HepG2 (cell line): Measurements from ENCODE around the gene CDC42BPG. TPM values are rescaled to one million over a fixed set of nuclear protein-coding genes. Genes with fewer than 3 reads are reported as not detected.

ENCODE experiments used
- AKAP8 ChIP-seq: sonication (generic); formaldehyde crosslinking; IDR thresholded peaks from 2 replicates; pipeline ENCODE4 v1.5.1; 2020; ENCODE audit warnings: mild to moderate bottlenecking, missing genetic modification reagents
- DMAP1 ChIP-seq: IDR thresholded peaks from 2 replicates; pipeline ENCODE4 v1.6.1; 2016
- DRAP1 ChIP-seq: IDR thresholded peaks from 2 replicates; pipeline ENCODE4 v1.6.1; 2016; ENCODE audit warnings: missing genetic modification reagents, missing compliant biosample characterization
- FIP1L1 ChIP-seq: fragments of 200-400 bp; formaldehyde crosslinking; IDR thresholded peaks from 2 replicates; pipeline ENCODE4 v1.6.1; 2018; ENCODE audit warnings: low read depth, mild to moderate bottlenecking, low read length, moderate library complexity, borderline replicate concordance; ENCODE audit not compliant: insufficient read depth
- FOXC1 ChIP-seq: sonication (generic); formaldehyde crosslinking; IDR thresholded peaks from 2 replicates; pipeline ENCODE4 v1.8.0; 2022; ENCODE audit warnings: mild to moderate bottlenecking, missing genetic modification reagents, borderline replicate concordance
- HMG20A ChIP-seq: IDR thresholded peaks from 2 replicates; pipeline ENCODE4 v1.6.1; 2016; ENCODE audit warnings: borderline replicate concordance
- MEIS2 ChIP-seq: sonication (generic); formaldehyde crosslinking; IDR thresholded peaks from 2 replicates; pipeline ENCODE4 v1.9.0; 2021; ENCODE audit warnings: mild to moderate bottlenecking, missing genetic modification reagents
- NCOA2 ChIP-seq: sonication (generic); formaldehyde crosslinking; IDR thresholded peaks from 2 replicates; pipeline ENCODE4 v1.8.0; 2022; ENCODE audit warnings: inconsistent platforms
- SOX13 ChIP-seq, 3 experiments: fragments of 450-650 bp in 1 of 3; sonication (generic) in 1 of 3; formaldehyde crosslinking in 1 of 3; IDR thresholded peaks in 2 of 3; conservative IDR thresholded peaks in 1 of 3; 2 replicates each; pipeline versions ENCODE4 v1.5.0 to v1.6.1; 2016 to 2020; ENCODE audit warnings: antibody characterized with exemption in 1 of 3, mild to moderate bottlenecking in 1 of 3, missing compliant biosample characterization in 1 of 3, missing genetic modification reagents in 1 of 3, moderate library complexity in 1 of 3
- SOX6 ChIP-seq, 2 experiments: fragments of 450-650 bp in 1 of 2; sonication (generic) in 1 of 2; formaldehyde crosslinking in 1 of 2; IDR thresholded peaks; 2 replicates each; pipeline versions ENCODE4 v1.4.0 to v1.6.1; 2017 to 2020; ENCODE audit warnings: antibody characterized with exemption in 1 of 2, mild to moderate bottlenecking in 1 of 2, missing genetic modification reagents in 1 of 2
- SSRP1 ChIP-seq: IDR thresholded peaks from 2 replicates; pipeline ENCODE4 v1.6.1; 2016; ENCODE audit warnings: control low read depth
- TBX2 ChIP-seq: sonication (generic); formaldehyde crosslinking; IDR thresholded peaks from 2 replicates; pipeline ENCODE4 v1.5.0; 2020; ENCODE audit warnings: missing genetic modification reagents, mild to moderate bottlenecking, borderline replicate concordance
- TOE1 ChIP-seq: sonication (generic); formaldehyde crosslinking; IDR thresholded peaks from 2 replicates; pipeline ENCODE4 v1.4.0; 2020; ENCODE audit warnings: mild to moderate bottlenecking, missing genetic modification reagents
- ZBTB1 ChIP-seq: sonication (generic); formaldehyde crosslinking; IDR thresholded peaks from 2 replicates; pipeline ENCODE4 v1.4.0; 2020; ENCODE audit warnings: missing genetic modification reagents, borderline replicate concordance
- ZBTB40 ChIP-seq, 2 experiments: fragments of 450-650 bp in 1 of 2; sonication (generic) in 1 of 2; formaldehyde crosslinking in 1 of 2; IDR thresholded peaks; 2 replicates each; pipeline versions ENCODE4 v1.6.1 to v1.8.0; 2016 to 2022; ENCODE audit warnings: antibody characterized with exemption in 1 of 2, mild to moderate bottlenecking in 1 of 2, missing genetic modification reagents in 1 of 2
- ZFP62 ChIP-seq: sonication (generic); formaldehyde crosslinking; IDR thresholded peaks from 2 replicates; pipeline ENCODE4 v1.4.0; 2020; ENCODE audit warnings: missing genetic modification reagents
- ZNF292 ChIP-seq: sonication (generic); formaldehyde crosslinking; IDR thresholded peaks from 2 replicates; pipeline ENCODE4 v1.8.1; 2022; ENCODE audit warnings: mild to moderate bottlenecking, low read depth, missing genetic modification reagents, borderline replicate concordance
- ZNF83 ChIP-seq: sonication (generic); formaldehyde crosslinking; IDR thresholded peaks from 2 replicates; pipeline ENCODE4 v1.4.0; 2020; ENCODE audit warnings: missing genetic modification reagents, mild to moderate bottlenecking, borderline replicate concordance
- ZNF883 ChIP-seq: sonication (generic); formaldehyde crosslinking; IDR thresholded peaks from 2 replicates; pipeline ENCODE4 v1.5.1; 2020; ENCODE audit warnings: mild to moderate bottlenecking, missing genetic modification reagents; ENCODE audit errors: not compliant biosample characterization
- polyA plus RNA-seq, 8 experiments: library from polyadenylated mRNA; depleted of rRNA in 3 of 8; stranded (reverse) in 7 of 8; unstranded in 1 of 8; fragments of >200 nt; fragmentation: Illumina TruSeq in 4 of 8; extraction: Trizol in 4 of 8; gene quantifications; 2 replicates each; pipeline versions ENCODE4 v1.2.1 to v1.2.3, GENCODE V29; 2011 to 2016; ENCODE audit warnings: low read depth in 4 of 8, missing spikeins in 1 of 8, mixed read lengths in 1 of 8; ENCODE audit not compliant: insufficient read depth in 1 of 8
- total RNA-seq, 5 experiments: library from RNA; depleted of rRNA; stranded (reverse); fragments of >200 nt; fragmentation: Illumina TruSeq; extraction: Trizol; gene quantifications; 2 replicates each; pipeline ENCODE4 v1.2.3, GENCODE V29; 2016; ENCODE audit warnings: low read depth in 1 of 5

The CDC42BPG gene
- total and polyA plus RNA-seq, 2 of the 13 experiments (the other 11 are each of a cell fraction or from before 2014, with no cell fraction given), result 0.55 to 1.4 TPM

DNA sequence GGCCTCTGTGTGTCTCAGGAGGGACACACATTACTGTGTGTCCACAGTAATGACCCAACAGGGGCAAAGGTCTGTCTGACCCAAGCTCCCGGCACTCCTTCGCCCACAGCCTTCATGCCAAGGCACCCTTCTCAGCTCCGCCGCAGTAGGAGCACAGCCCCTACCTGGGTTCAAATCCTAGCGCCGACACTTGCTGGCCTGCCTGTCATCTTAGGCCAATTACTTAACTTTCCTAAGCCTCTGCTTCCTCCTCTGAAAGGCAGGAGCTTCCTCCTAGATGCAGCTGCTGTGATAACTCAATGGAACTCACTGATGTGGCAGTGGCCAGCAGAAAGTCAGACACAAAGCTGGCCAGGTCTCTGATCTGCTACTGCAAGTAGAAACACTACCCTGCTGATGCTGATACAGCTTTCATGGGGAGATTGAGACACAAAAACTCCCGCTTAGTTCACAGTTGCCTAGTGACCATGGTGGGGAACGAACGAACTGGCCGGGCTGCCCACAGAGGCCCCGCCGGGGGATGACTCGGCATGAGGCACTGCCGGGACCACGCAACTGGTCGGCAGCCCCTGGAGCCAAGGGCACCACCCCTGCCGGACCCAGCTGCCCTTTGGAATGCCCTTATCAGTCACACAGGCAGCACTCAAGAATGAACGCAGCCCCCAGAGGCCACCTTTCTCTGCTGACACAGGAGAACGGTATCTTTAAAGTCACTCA, 25.9 kb upstream of the CDC42BPG start (continued):
- 0 out of 2 replicates have a peak, but pooled peaks have one; percentile 7 for TF ChIP-seq DMAP1 (CRISPR knock-in tag)
- no peak for TF ChIP-seq ZBTB40 (IDR thresholded peaks at IDR 0.05)
- TF ChIP-seq ZBTB40 (CRISPR knock-in tag; IDR thresholded peaks at IDR 0.05), result no peak
- TF ChIP-seq SOX6 (IDR thresholded peaks at IDR 0.05), result no peak
- peak; percentile 38; the same call in 1 of the 2 replicates for TF ChIP-seq SOX6 (CRISPR knock-in tag; IDR thresholded peaks at IDR 0.05)
- no peak for TF ChIP-seq MEIS2 (CRISPR knock-in tag)
- TF ChIP-seq HMG20A, result no peak
- TF ChIP-seq FOXC1 (CRISPR knock-in tag), result no peak
- no peak for TF ChIP-seq TOE1 (CRISPR knock-in tag)
- no peak for TF ChIP-seq SOX13 (IDR thresholded peaks at IDR 0.05)
- TF ChIP-seq SOX13 (CRISPR knock-in tag; conservative IDR thresholded peaks at IDR 0.05 in 1 of 2, IDR thresholded peaks at IDR 0.05 in 1 of 2), result peak in 1 of 2 experiments; percentile 42; a peak in 1 of 4 replicates
- TF ChIP-seq FIP1L1, result no peak
- TF ChIP-seq ZFP62 (CRISPR knock-in tag), result no peak
- TF ChIP-seq DRAP1 (CRISPR knock-in tag), result no peak
- no peak; the same call in 1 of the 2 replicates for TF ChIP-seq ZNF292 (CRISPR knock-in tag)
- TF ChIP-seq AKAP8 (CRISPR knock-in tag), result no peak
- TF ChIP-seq NCOA2 (CRISPR knock-in tag), result 0 out of 2 replicates have a peak, but pooled peaks have one; percentile 51
- peak; percentile 22 for TF ChIP-seq ZNF883 (CRISPR knock-in tag)
- no peak for TF ChIP-seq ZNF83 (CRISPR knock-in tag)
- TF ChIP-seq TBX2, result peak; percentile 53; the same call in 1 of the 2 replicates
- TF ChIP-seq SSRP1 (CRISPR knock-in tag), result peak; percentile 55
- TF ChIP-seq ZBTB1 (CRISPR knock-in tag), result no peak
